Esophagus muscularis mucosa (tissue), 3 donors: Measurements from ENCODE around the gene CARMIL1.

Experiments
- POLR2A ChIP-seq: fragments of 450-650 bp; IDR thresholded peaks from one replicate; pipeline ENCODE4 v1.6.1; 2017; ENCODE audit warnings: antibody characterized with exemption, moderate library complexity, mild to moderate bottlenecking, low read depth
- TF ChIP-seq, protein P1 (sequence below), 3 experiments: fragments of 200-600 bp in 2 of 3; fragments of 450-650 bp in 1 of 3; sonication (generic) in 2 of 3; IDR thresholded peaks; one replicate each; pipeline ENCODE4 v1.5.1; 2017 to 2019; ENCODE audit warnings: antibody characterized with exemption in 3 of 3, mild to moderate bottlenecking in 2 of 3, moderate library complexity in 1 of 3

- TF ChIP-seq, protein P1, sequence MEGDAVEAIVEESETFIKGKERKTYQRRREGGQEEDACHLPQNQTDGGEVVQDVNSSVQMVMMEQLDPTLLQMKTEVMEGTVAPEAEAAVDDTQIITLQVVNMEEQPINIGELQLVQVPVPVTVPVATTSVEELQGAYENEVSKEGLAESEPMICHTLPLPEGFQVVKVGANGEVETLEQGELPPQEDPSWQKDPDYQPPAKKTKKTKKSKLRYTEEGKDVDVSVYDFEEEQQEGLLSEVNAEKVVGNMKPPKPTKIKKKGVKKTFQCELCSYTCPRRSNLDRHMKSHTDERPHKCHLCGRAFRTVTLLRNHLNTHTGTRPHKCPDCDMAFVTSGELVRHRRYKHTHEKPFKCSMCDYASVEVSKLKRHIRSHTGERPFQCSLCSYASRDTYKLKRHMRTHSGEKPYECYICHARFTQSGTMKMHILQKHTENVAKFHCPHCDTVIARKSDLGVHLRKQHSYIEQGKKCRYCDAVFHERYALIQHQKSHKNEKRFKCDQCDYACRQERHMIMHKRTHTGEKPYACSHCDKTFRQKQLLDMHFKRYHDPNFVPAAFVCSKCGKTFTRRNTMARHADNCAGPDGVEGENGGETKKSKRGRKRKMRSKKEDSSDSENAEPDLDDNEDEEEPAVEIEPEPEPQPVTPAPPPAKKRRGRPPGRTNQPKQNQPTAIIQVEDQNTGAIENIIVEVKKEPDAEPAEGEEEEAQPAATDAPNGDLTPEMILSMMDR (IDR thresholded peaks at IDR 0.05): no peak
- TF ChIP-seq POLR2A: no peak
Observed at GRCh38 chr6:25578538-25578937, 299.4 kb downstream of the CARMIL1 start.
